ENCODE measurements around the gene AK1. TPM values are rescaled to one million over a fixed set of nuclear protein-coding genes. Genes with fewer than 3 reads are reported as not detected.

The AK1 gene
- total RNA-seq, 1 experiment from 2014 or later = 61.1 TPM

DNA sequence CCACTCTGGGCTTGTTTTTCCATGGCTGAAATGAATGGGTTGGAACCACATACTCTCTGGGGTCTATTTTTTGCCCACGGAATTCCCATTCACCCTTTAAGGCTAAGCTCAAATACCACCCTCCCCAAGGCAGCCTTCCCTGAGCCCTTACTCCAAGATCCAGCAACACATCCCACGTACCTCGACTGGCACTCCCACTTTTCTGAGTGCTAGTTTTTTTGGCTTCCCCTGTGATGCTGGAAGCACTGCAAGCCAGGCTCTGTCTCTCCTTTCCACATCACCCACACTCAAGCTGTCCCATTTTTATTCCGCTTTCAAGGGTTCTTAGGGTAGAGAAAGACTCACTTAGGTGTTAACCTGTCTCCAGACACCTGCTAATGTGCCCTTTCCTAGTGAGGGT, 15.9 kb upstream of the AK1 start:
- H3K79me2 ChIP-seq (ENCODE audit: insufficient read depth, low read length) = no peaks in the 10 kb centered on the region; the same call in 1 of the 2 replicates
- no peak overlapping the region for H3K27ac ChIP-seq (ENCODE audit: low read depth, low read length)
- no TSS peak for BruUV-seq (replicated peaks)
- RAD21 ChIA-PET (ENCODE audit: low non-redundant PET in 1 of 2, low total read pairs in 2 of 2, uncharacterized antibody in 2 of 2, unreplicated experiment in 2 of 2) = no interaction called here
- no peak overlapping the region for H3K9ac ChIP-seq (ENCODE audit: low read length)
- no peak overlapping the region for H3K4me3 ChIP-seq (replicated peaks in 1 of 2; ENCODE audit: low read depth in 1 of 2, low read length in 2 of 2)
- peaks cover 10 to 16% of the 10 kb centered on the region in 2 experiments; a peak in 3 of 4 replicates for H3K4me1 ChIP-seq (ENCODE audit: control insufficient read depth in 1 of 2, insufficient read depth in 2 of 2, low read length in 2 of 2)
- TF ChIP-seq, protein P1, sequence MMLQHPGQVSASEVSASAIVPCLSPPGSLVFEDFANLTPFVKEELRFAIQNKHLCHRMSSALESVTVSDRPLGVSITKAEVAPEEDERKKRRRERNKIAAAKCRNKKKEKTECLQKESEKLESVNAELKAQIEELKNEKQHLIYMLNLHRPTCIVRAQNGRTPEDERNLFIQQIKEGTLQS (IDR thresholded peaks at IDR 0.05) = no peak
- TF ChIP-seq, protein P2, sequence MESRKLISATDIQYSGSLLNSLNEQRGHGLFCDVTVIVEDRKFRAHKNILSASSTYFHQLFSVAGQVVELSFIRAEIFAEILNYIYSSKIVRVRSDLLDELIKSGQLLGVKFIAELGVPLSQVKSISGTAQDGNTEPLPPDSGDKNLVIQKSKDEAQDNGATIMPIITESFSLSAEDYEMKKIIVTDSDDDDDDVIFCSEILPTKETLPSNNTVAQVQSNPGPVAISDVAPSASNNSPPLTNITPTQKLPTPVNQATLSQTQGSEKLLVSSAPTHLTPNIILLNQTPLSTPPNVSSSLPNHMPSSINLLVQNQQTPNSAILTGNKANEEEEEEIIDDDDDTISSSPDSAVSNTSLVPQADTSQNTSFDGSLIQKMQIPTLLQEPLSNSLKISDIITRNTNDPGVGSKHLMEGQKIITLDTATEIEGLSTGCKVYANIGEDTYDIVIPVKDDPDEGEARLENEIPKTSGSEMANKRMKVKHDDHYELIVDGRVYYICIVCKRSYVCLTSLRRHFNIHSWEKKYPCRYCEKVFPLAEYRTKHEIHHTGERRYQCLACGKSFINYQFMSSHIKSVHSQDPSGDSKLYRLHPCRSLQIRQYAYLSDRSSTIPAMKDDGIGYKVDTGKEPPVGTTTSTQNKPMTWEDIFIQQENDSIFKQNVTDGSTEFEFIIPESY (IDR thresholded peaks at IDR 0.05; ENCODE audit: extremely low read depth, insufficient replicate concordance, low read length) = no peak
- TF ChIP-seq RAD21 (IDR thresholded peaks at IDR 0.05; ENCODE audit: low read depth) (no peak), EZH2 (IDR thresholded peaks at IDR 0.05) (no peak), EZH2phosphoT487 (IDR thresholded peaks at IDR 0.05; ENCODE audit: borderline replicate concordance) (no peak), YY1 (IDR thresholded peaks at IDR 0.05; ENCODE audit: extremely low read depth, insufficient replicate concordance, low read depth, low read length) (no peak), POLR2A (IDR thresholded peaks at IDR 0.05; ENCODE audit: borderline replicate concordance, extremely low read depth, insufficient read depth, insufficient read length) (no peak), TCF7L2 (IDR thresholded peaks at IDR 0.05; ENCODE audit: borderline replicate concordance, extremely low read depth, insufficient read depth, insufficient read length) (no peak), CTCF (IDR thresholded peaks at IDR 0.05 in 2 of 3, conservative IDR thresholded peaks at IDR 0.05 in 1 of 3; ENCODE audit: borderline replicate concordance in 1 of 3, insufficient read depth in 1 of 3, low read depth in 2 of 3, low read length in 2 of 3) (no peak), SRF (IDR thresholded peaks at IDR 0.05; ENCODE audit: low read depth) (no peak), CEBPB (IDR thresholded peaks at IDR 0.05; ENCODE audit: low read depth) (no peak), ZFX (IDR thresholded peaks at IDR 0.05) (no peak), ELF1 (IDR thresholded peaks at IDR 0.05; ENCODE audit: borderline replicate concordance, low read depth) (no peak), EGR1 (IDR thresholded peaks at IDR 0.05; ENCODE audit: low read depth) (no peak), SP1 (IDR thresholded peaks at IDR 0.05; ENCODE audit: low read depth) (no peak)
- H4K20me1 ChIP-seq (ENCODE audit: insufficient read depth) = no peaks in the 10 kb centered on the region
- POLR2A ChIA-PET = interaction anchor here (0.5 kb wide), 1 partner anchor 23 kb away, joined by 4 read pairs; the partner anchor contains the start of gene ST6GALNAC4
- peaks cover 24 to 56% of the 10 kb centered on the region in 2 experiments for H3K36me3 ChIP-seq (ENCODE audit: control insufficient read depth in 1 of 2, insufficient read depth in 2 of 2, low read length in 2 of 2)
- H3K4me2 ChIP-seq (ENCODE audit: low read length) = no peak overlapping the region
- no peak for ATAC-seq
- CTCF ChIA-PET = no interaction called here
- H3K27me3 ChIP-seq (ENCODE audit: insufficient read depth, low read length) = no peaks in the 10 kb centered on the region
- intact Hi-C loops (cut with micrococcal nuclease) = no loop called here
- no peak for DNase-seq (ENCODE audit: low read depth, low spot score)
- no peak overlapping the region for H2AFZ ChIP-seq (ENCODE audit: low read depth, low read length, poor library complexity, severe bottlenecking)
- H3K9me3 ChIP-seq (ENCODE audit: control insufficient read depth in 1 of 2, insufficient read depth in 1 of 2, low read depth in 1 of 2, low read length in 2 of 2) = peaks cover 0 to 15% of the 10 kb centered on the region in 2 experiments; a peak in 2 of 4 replicates
- H3K9me2 ChIP-seq (ENCODE audit: insufficient read depth) = no peaks in the 10 kb centered on the region
